H9 (cell line): Measurements from ENCODE around the gene VASN. TPM values are rescaled to one million over a fixed set of nuclear protein-coding genes. Genes with fewer than 3 reads are reported as not detected.

ENCODE experiments used
- DNase-seq: peaks from one replicate; pipeline ENCODE4 v3.0.0-alpha.2; 2017
- H2AFZ ChIP-seq: one replicate; pipeline ENCODE4 v1.6.1; 2013; ENCODE audit warnings: mild to moderate bottlenecking, low read length, control low read depth, moderate library complexity
- H2AK5ac ChIP-seq: 2 replicates; pipeline ENCODE4 v1.6.1; 2013; ENCODE audit warnings: low read length, control low read depth, mixed read lengths; ENCODE audit not compliant: insufficient read length
- H2BK120ac ChIP-seq: one replicate; pipeline ENCODE4 v1.6.1; 2013; ENCODE audit warnings: low read depth, mild to moderate bottlenecking, low read length, control low read depth, inconsistent platforms; ENCODE audit not compliant: poor library complexity, severe bottlenecking
- H2BK12ac ChIP-seq: 2 replicates; pipeline ENCODE4 v1.6.1; 2013; ENCODE audit warnings: low read length, control low read depth, mixed read lengths, low read depth; ENCODE audit not compliant: insufficient read length
- H2BK15ac ChIP-seq: 2 replicates; pipeline ENCODE4 v1.6.1; 2013; ENCODE audit warnings: low read depth, low read length, control low read depth
- H2BK20ac ChIP-seq: one replicate; pipeline ENCODE4 v1.6.1; 2013; ENCODE audit warnings: low read depth, mild to moderate bottlenecking, low read length, control low read depth, inconsistent platforms; ENCODE audit not compliant: poor library complexity, severe bottlenecking
- H2BK5ac ChIP-seq: 2 replicates; pipeline ENCODE4 v1.6.1; 2013; ENCODE audit warnings: low read length, control low read depth, mixed read lengths; ENCODE audit not compliant: insufficient read length
- H3K14ac ChIP-seq: 2 replicates; pipeline ENCODE4 v1.6.1; 2013; ENCODE audit warnings: low read length, control low read depth; ENCODE audit not compliant: insufficient read depth
- H3K18ac ChIP-seq: 2 replicates; pipeline ENCODE4 v1.6.1; 2013; ENCODE audit warnings: low read depth, mild to moderate bottlenecking, mixed read lengths, low read length, control low read depth; ENCODE audit not compliant: insufficient read length
- H3K23ac ChIP-seq: 2 replicates; pipeline ENCODE4 v1.6.1; 2013; ENCODE audit warnings: low read length, control low read depth, mixed read lengths, low read depth; ENCODE audit not compliant: insufficient read length
- H3K23me2 ChIP-seq: 2 replicates; pipeline ENCODE4 v1.6.1; 2013; ENCODE audit warnings: low read depth, mild to moderate bottlenecking, mixed read lengths, low read length, control low read depth; ENCODE audit not compliant: insufficient read length, poor library complexity, severe bottlenecking
- H3K27ac ChIP-seq: 2 replicates; pipeline ENCODE4 v1.5.1; 2013; ENCODE audit warnings: low read length, control low read depth, mixed read lengths, low read depth; ENCODE audit not compliant: insufficient read length
- H3K27me3 ChIP-seq: 2 replicates; pipeline ENCODE4 v1.6.1; 2013; ENCODE audit warnings: low read length, control low read depth, inconsistent platforms; ENCODE audit not compliant: insufficient read depth
- H3K4ac ChIP-seq: 2 replicates; pipeline ENCODE4 v1.6.1; 2013; ENCODE audit warnings: low read depth, mild to moderate bottlenecking, control low read depth, inconsistent platforms, low read length, moderate library complexity
- H3K4me1 ChIP-seq: 2 replicates; pipeline ENCODE4 v1.6.1; 2013; ENCODE audit warnings: low read length, control low read depth, inconsistent platforms; ENCODE audit not compliant: insufficient read depth
- H3K4me2 ChIP-seq: 2 replicates; pipeline ENCODE4 v1.6.1; 2013; ENCODE audit warnings: low read length, control low read depth, mixed read lengths; ENCODE audit not compliant: insufficient read length, insufficient read depth
- H3K56ac ChIP-seq: 2 replicates; pipeline ENCODE4 v1.6.1; 2013; ENCODE audit warnings: low read depth, mild to moderate bottlenecking, mixed read lengths, low read length, control low read depth; ENCODE audit not compliant: insufficient read length
- H3K79me1 ChIP-seq: 2 replicates; pipeline ENCODE4 v1.6.1; 2013; ENCODE audit warnings: low read depth, mild to moderate bottlenecking, moderate library complexity, low read length, control low read depth, inconsistent platforms; ENCODE audit not compliant: insufficient read depth, poor library complexity, severe bottlenecking
- H3K79me2 ChIP-seq: 2 replicates; pipeline ENCODE4 v1.6.1; 2013; ENCODE audit warnings: low read length, control low read depth, inconsistent platforms; ENCODE audit not compliant: insufficient read depth
- H3K9ac ChIP-seq: 2 replicates; pipeline ENCODE4 v1.6.1; 2013; ENCODE audit warnings: low read length, control low read depth, mixed read lengths; ENCODE audit not compliant: insufficient read length; ENCODE audit errors: extremely low read depth
- H3K9me3 ChIP-seq: one replicate; pipeline ENCODE4 v1.6.1; 2013; ENCODE audit warnings: low read depth, low read length, inconsistent platforms; ENCODE audit not compliant: control insufficient read depth
- H3T11ph ChIP-seq: one replicate; pipeline ENCODE4 v1.6.1; 2013; ENCODE audit warnings: mild to moderate bottlenecking, low read length, control low read depth, inconsistent platforms
- H4K20me1 ChIP-seq: one replicate; pipeline ENCODE4 v1.6.1; 2013; ENCODE audit not compliant: control insufficient read depth, insufficient read length, insufficient read depth
- H4K5ac ChIP-seq: 2 replicates; pipeline ENCODE4 v1.6.1; 2013; ENCODE audit warnings: low read depth, mild to moderate bottlenecking, mixed read lengths, low read length, control low read depth; ENCODE audit not compliant: insufficient read length
- H4K8ac ChIP-seq: replicated peaks from 2 replicates; pipeline ENCODE4 v1.6.1; 2013; ENCODE audit warnings: low read length, control low read depth, mixed read lengths, low read depth; ENCODE audit not compliant: insufficient read length
- H4K91ac ChIP-seq: 2 replicates; pipeline ENCODE4 v1.6.1; 2013; ENCODE audit warnings: low read depth, mild to moderate bottlenecking, moderate library complexity, mixed read lengths, low read length, control low read depth; ENCODE audit not compliant: insufficient read length
- H3K27ac Mint-ChIP-seq, 3 experiments: 2 replicates in 2 of 3; 3 replicates in 1 of 3; pipeline ENCODE4 v1.8.0; 2020 to 2021; ENCODE audit warnings: mixed read lengths in 3 of 3, mild to moderate bottlenecking in 1 of 3, moderate library complexity in 1 of 3
- H3K27me3 Mint-ChIP-seq: 2 replicates; pipeline ENCODE4 v1.8.0; 2021; ENCODE audit warnings: low read depth, mild to moderate bottlenecking, moderate library complexity, mixed read lengths
- H3K36me3 Mint-ChIP-seq, 3 experiments: 2 replicates in 2 of 3; 3 replicates in 1 of 3; pipeline ENCODE4 v1.8.0; 2020 to 2021; ENCODE audit warnings: low read depth in 3 of 3, mixed read lengths in 3 of 3; ENCODE audit not compliant: insufficient read depth in 1 of 3
- H3K4me1 Mint-ChIP-seq, 2 experiments: 2 replicates each; pipeline ENCODE4 v1.8.0; 2020; ENCODE audit warnings: mixed read lengths in 2 of 2
- H3K4me3 Mint-ChIP-seq, 2 experiments: 2 replicates in 1 of 2; 3 replicates in 1 of 2; pipeline ENCODE4 v1.8.0; 2020 to 2021; ENCODE audit warnings: mild to moderate bottlenecking in 2 of 2, mixed read lengths in 2 of 2, moderate library complexity in 1 of 2
- H3K9me3 Mint-ChIP-seq, 2 experiments: 2 replicates in 1 of 2; 3 replicates in 1 of 2; pipeline ENCODE4 v1.8.0; 2020; ENCODE audit warnings: mild to moderate bottlenecking in 2 of 2, mixed read lengths in 2 of 2, moderate library complexity in 1 of 2
- WGBS: extraction: QIAGEN DNeasy Blood & Tissue Kit; methylation state at CpG from one replicate; pipeline ENCODE4 v1.1.7; 2013; ENCODE audit warnings: missing lambda C conversion rate, low lambda C conversion rate, mixed read lengths; ENCODE audit not compliant: insufficient read length; ENCODE audit errors: extremely low coverage; 5-methylcytosine and 5-hydroxymethylcytosine counted together
- total RNA-seq: library from RNA; stranded (reverse); gene quantifications from 2 replicates; pipeline ENCODE4 v1.2.1, GENCODE V29; 2021
- TF ChIP-seq, protein P1 (sequence below): fragments of 200-600 bp; sonication (generic); conservative IDR thresholded peaks from 3 replicates; pipeline ENCODE4 v1.8.0; 2021; ENCODE audit warnings: antibody characterized with exemption, mild to moderate bottlenecking

VASN gene
- total RNA-seq, 1 experiment from 2014 or later, result 11.0 TPM

DNA sequence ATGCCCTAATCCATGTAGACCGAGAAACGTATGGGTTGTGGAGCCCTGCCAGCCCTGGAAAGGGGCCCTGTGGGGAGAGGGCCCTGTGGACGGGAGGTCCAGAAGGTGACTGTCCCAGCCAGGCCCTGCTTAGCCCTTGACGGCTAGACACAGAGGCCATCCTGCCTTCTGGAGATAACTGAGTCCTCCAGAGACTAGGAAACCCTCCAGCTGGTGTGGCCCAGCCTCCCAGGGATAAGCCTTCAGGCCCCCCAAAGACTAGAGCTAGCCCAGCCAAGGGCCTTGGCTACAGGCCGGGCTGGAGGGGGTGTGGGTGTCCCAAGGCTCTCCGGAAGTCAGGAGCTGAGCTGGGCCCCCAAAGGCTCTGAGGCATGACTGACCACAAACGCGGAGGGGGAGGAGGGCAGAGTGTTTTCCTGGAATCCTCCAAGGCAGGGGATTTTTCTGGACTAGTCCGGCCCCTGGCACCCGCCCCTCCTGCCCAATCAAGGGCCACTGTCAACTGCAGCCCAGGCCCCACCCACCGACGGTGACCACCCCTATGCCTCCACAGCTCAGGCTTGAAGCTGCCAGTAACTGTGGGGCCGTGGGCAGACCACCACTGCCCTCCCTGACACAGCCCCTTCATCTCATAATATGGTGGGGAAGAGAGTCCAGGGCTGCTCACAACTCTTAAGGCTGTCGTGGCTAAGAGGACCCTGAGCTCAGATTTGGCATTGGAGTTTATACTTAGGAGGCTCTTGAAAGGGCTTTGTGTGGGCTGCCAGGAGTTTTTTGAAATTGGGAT lies 885 bp upstream of the VASN start:
- Histone ChIP-seq H3K14ac (no peak overlapping the region), H2BK5ac (no peak overlapping the region), H3K23me2 (no peaks in the 10 kb centered on the region), H3K9me3 (no peaks in the 10 kb centered on the region), H4K20me1 (no peaks in the 10 kb centered on the region), H2BK15ac (no peak overlapping the region), H3K79me1 (no peaks in the 10 kb centered on the region), H2AK5ac (no peak overlapping the region), H3K4me2 (no peak overlapping the region), H3K27ac (no peak overlapping the region), H2BK12ac (no peak overlapping the region), H4K91ac (no peak overlapping the region), H3K9ac (no peak overlapping the region), H3K23ac (no peak overlapping the region), H4K8ac (no peak overlapping the region), H3K18ac (no peak overlapping the region), H2BK20ac (no peak overlapping the region), H2BK120ac (no peak overlapping the region), H2AFZ (no peak overlapping the region), H3K4ac (no peak overlapping the region), H3K56ac (no peak overlapping the region), H3T11ph (no peak overlapping the region), H4K5ac (no peak overlapping the region), H3K4me1 (peaks cover 8% of the 10 kb centered on the region; the same call in 1 of the 2 replicates), H3K27me3 (no peaks in the 10 kb centered on the region), H3K79me2 (peaks cover 1% of the 10 kb centered on the region; the same call in 1 of the 2 replicates)
- H3K36me3 Mint-ChIP-seq, result peaks cover 0 to 2% (median 1%) of the 10 kb centered on the region in 3 experiments; a peak in 1 of 7 replicates
- H3K4me1 Mint-ChIP-seq, result peaks cover 19 to 30% of the 10 kb centered on the region in 2 experiments
- DNase-seq, result no peak
- 0 out of 5 replicates have a peak overlapping the region, but pooled peaks have one; percentile 8 to 37 for H3K4me3 Mint-ChIP-seq
- TF ChIP-seq, protein P1, sequence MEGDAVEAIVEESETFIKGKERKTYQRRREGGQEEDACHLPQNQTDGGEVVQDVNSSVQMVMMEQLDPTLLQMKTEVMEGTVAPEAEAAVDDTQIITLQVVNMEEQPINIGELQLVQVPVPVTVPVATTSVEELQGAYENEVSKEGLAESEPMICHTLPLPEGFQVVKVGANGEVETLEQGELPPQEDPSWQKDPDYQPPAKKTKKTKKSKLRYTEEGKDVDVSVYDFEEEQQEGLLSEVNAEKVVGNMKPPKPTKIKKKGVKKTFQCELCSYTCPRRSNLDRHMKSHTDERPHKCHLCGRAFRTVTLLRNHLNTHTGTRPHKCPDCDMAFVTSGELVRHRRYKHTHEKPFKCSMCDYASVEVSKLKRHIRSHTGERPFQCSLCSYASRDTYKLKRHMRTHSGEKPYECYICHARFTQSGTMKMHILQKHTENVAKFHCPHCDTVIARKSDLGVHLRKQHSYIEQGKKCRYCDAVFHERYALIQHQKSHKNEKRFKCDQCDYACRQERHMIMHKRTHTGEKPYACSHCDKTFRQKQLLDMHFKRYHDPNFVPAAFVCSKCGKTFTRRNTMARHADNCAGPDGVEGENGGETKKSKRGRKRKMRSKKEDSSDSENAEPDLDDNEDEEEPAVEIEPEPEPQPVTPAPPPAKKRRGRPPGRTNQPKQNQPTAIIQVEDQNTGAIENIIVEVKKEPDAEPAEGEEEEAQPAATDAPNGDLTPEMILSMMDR, result no peak
- H3K27ac Mint-ChIP-seq, result no peak overlapping the region
- H3K27me3 Mint-ChIP-seq, result no peaks in the 10 kb centered on the region
- no peaks in the 10 kb centered on the region for H3K9me3 Mint-ChIP-seq
- WGBS, result no CpG with 5 or more reads among the region's 14 CpGs
